ENCODE data around the gene GALNTL6.

The GALNTL6 gene

GRCh38 chr4:172068506-172068905 lies 255.3 kb downstream of the GALNTL6 start:
- no peak for DNase-seq (ENCODE audit: extremely low read depth, low read depth)
- no peak overlapping the region for H3K4me3 ChIP-seq (replicated peaks; ENCODE audit: low read depth, low read length)
- no peak for TF ChIP-seq CTCF (IDR thresholded peaks at IDR 0.05; ENCODE audit: low read depth, low read length, missing control alignments)

- no peak for DNase-seq (ENCODE audit: extremely low read depth, low read depth)
- H3K4me3 ChIP-seq (replicated peaks; ENCODE audit: low read depth, low read length): no peak overlapping the region
- no peak for TF ChIP-seq CTCF (IDR thresholded peaks at IDR 0.05; ENCODE audit: low read depth, low read length, missing control alignments)
Observed at GRCh38 chr4:172073590-172073989, 260.4 kb downstream of the GALNTL6 start.

- TF ChIP-seq CTCF (IDR thresholded peaks at IDR 0.05; ENCODE audit: low read depth, low read length, missing control alignments): no peak
- DNase-seq (ENCODE audit: extremely low read depth, low read depth): no peak
- H3K4me3 ChIP-seq (replicated peaks; ENCODE audit: low read depth, low read length): no peak overlapping the region
Observed at GRCh38 chr4:172083272-172083671, 270.1 kb downstream of the GALNTL6 start.

GRCh38 chr4:172088556-172088955 lies 275.4 kb downstream of the GALNTL6 start:
- H3K4me3 ChIP-seq (replicated peaks; ENCODE audit: low read depth, low read length): no peak overlapping the region

GRCh38 chr4:172095161-172095560 lies 282.0 kb downstream of the GALNTL6 start:
- DNase-seq (ENCODE audit: extremely low read depth, low read depth): no peak
- H3K4me3 ChIP-seq (replicated peaks; ENCODE audit: low read depth, low read length): no peak overlapping the region
- no peak for TF ChIP-seq CTCF (IDR thresholded peaks at IDR 0.05; ENCODE audit: low read depth, low read length, missing control alignments)

More at GRCh38 chr4:172088556-172088955, 275.4 kb downstream of the GALNTL6 start:
- no peak for DNase-seq (ENCODE audit: extremely low read depth, low read depth)
- TF ChIP-seq CTCF (IDR thresholded peaks at IDR 0.05; ENCODE audit: low read depth, low read length, missing control alignments): no peak

- no peak overlapping the region for H3K4me3 ChIP-seq (replicated peaks; ENCODE audit: low read depth, low read length)
- TF ChIP-seq CTCF (IDR thresholded peaks at IDR 0.05; ENCODE audit: low read depth, low read length, missing control alignments): no peak
- no peak for DNase-seq (ENCODE audit: extremely low read depth, low read depth)
Observed at GRCh38 chr4:172096786-172097185, 283.6 kb downstream of the GALNTL6 start.

GRCh38 chr4:172099376-172099775 lies 286.2 kb downstream of the GALNTL6 start:
- no peak overlapping the region for H3K4me3 ChIP-seq (replicated peaks; ENCODE audit: low read depth, low read length)
- no peak for TF ChIP-seq CTCF (IDR thresholded peaks at IDR 0.05; ENCODE audit: low read depth, low read length, missing control alignments)
- DNase-seq (ENCODE audit: extremely low read depth, low read depth): no peak
